Measurements from ENCODE around the gene ANKH.
"Not testable (repeated sequence)": the region's sequence is repeated elsewhere in the genome, so short reads cannot be mapped to it uniquely, and the experiment has no call there.

Gene ANKH

DNA sequence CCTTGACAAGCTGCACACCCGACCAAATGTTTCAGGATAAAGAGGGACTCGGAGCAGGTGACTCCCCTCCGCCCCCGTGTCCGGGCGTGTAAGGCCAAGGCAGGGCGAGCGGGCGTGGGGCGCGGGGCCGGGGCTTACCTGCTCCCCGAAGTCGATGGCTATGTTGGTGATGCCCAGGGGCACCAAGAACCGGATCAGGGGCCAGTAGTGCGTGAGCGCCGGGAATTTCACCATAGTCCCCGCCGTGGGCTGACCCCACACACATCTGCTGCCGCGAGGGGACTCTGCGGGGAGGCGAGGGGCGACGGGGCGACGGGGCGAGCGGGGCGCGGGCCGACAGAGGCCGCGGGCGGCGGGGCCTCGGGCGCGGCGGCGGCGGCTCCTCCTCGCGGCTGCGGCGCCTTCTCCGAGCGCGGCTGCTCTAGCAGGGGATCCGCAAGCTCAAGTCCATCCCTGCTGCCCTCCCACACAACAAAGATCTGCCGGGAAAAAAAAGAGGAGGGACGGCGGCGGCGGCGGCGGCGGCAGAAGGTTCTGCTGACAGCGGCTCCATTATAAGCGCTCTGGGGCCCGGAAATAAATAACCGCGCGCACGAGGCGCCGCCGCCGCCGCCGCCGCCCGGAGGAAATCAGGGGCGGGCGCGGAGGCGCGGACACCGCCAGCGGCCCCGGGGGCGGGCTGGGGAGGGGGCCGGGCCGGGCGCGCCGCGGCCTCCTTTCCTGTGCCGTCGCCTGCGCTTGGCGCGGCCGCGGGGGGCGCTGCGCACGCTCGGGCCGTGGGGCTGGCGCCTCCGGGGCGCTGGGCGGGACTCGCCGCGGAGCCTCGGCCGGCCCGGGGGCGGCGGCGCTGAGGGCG, at the start of gene ANKH:
Gene ANKH, minus strand, starts transcription at position 565 of the 856 bp plus-strand sequence. Its CDS starts 331 bp downstream, at position 234.
- DNase-seq = peak; percentile 39

DNA sequence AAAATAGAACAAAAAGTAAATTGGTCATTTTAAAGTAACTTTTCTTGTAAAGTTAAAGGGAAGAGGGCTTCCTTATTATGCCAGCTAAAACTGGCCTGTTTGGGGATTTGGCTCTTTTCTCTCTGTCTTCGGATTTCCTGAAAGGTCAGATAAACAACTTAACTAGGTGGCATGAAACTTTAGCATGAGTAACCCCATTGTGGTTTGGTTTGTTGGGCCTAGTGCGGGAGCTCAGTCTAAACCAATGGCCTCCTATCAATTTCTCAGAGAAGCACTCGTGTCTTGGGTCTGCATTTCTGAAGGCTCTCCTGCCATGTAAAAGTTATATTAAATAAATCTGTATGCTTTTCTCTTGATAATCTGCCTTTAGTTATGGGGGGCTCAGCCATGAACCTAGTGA, 48.5 kb upstream of the ANKH start:
- no peak for DNase-seq

DNA sequence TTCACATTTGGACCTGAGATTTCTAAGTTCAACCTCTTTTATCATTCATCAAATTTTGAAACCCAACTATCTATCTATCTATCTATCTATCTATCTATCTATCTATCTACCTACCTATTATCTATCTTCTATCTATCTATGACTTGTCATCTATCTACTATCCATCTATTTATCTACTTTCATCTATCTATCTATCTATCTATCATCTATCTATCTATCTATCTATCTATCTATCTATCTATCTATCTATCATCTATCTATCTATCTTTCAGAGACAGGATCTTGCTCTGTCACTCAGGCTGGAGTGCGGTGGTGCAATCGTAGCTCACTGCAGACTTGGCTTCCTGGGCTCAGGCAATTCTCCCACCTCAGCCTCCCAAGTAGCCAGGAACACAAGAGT, 47.5 kb upstream of the ANKH start:
- not testable (repeated sequence) for DNase-seq

DNA sequence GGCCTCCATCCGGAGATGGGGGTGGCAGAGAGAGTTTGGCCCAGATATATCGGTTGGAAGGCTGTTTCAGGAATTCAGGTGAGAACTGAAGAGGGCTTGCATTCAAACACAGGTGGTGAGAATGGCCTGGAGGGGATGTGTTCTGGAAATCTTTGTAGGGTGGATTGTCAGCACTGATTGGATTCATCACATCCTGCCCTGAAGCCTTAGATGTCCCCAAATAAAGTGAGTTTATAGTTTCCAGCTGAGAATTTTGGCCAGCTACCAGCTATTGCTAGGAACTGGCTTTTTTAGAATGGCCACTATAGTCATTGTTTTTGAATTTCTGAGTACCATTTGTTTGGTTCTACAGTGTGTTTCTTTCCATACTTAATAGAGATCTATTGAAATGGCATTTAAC, 46.1 kb upstream of the ANKH start:
- no peak for DNase-seq

DNA sequence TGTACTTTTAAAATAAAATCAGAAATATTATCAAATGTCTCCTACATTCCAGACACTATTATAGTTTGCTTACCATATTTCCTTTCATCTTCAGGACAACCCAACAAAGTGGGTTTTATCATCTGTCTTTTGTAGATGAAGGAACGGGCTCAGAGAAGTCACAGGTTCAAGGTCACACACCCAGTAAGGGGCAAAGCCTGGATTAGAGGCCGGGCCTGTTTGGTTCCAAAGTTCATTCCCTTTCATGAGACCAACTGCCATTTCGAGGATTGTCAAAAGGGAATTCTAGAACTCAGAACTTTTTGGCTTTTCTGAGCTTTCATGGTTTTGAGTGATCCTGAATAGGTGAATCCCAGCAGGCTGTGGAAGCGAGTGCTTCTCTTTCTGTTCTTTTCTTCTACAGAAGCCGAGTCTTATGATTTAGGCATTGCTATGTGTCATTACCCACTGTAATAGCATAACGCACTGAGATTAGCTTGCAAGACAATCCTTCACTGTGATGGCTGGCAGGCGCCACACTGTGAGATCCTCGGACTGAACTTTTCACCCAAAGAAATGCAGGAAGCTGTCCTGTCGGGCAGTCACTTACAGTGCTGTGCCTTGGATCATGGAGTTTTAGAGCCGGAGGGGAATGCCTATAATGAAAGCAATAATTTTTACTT, 43.8 kb upstream of the ANKH start:
- no peak for DNase-seq

DNA sequence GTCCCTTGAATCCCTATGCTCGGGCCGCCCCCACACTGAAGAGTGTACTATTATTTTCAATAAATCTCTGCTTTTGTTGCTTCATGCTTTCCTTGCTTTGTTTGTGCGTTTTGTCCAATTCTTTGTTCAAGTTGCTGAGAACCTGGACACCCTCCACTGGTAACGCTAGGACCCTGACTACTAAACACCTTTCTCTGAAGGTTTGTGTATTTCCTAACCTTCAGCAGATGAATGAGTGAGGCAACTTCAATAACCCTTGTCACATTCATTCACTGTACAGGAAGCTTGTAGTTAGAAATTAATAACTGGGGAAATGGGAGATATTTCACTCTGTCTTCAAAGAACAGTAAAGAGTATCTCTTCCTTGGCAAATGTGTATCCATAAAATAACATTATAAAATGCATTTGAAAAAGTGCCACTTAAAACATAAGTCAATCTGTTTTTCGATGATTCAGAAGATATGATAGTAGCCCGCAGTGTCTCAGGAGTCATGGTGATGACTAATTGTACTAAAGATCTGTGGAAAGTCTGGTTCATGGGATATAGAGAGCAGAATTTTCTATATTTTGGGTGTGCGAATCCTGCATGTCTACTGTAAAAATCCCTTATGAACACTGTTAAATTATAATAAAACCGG, 43.2 kb upstream of the ANKH start:
- no peak for DNase-seq

DNA sequence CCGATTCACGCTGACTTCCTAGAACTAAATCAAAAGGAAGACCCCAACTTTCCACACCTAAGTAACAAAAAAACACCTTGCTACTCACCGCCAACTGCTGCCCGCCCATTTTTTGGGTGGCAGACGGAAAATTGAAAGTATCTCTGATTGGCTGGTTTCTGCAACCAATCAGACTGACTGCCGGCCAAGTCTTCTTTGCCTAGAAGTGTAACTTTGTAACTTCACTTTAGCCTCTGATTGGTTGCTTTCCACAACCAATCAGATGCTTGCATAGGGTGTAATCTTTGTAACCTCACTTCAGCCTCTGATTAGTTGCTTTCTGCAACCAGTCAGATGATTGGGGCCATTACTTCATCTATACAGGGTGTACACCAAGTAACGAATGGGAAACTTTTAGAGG, 42.6 kb upstream of the ANKH start:
- no peak for DNase-seq

DNA sequence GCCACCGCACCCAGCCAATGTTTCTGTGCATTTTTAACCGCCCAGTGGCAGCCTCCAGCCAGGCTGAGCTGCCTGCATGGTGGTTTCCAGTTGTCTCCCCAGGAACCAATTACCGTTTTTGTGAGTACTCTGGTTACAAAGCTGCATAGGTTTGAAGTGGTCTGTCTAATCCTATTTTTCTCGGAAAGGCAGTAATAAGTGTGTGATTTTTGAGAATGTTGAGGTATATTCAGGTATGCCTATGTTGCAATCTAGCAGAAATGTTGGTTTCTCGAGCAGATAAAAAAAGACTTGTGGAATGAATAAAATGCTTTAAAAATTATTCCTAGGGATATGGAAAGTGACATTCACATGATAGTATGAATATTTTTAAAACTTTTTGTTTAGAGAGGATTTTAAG, 41.5 kb upstream of the ANKH start:
- DNase-seq = no peak

DNA sequence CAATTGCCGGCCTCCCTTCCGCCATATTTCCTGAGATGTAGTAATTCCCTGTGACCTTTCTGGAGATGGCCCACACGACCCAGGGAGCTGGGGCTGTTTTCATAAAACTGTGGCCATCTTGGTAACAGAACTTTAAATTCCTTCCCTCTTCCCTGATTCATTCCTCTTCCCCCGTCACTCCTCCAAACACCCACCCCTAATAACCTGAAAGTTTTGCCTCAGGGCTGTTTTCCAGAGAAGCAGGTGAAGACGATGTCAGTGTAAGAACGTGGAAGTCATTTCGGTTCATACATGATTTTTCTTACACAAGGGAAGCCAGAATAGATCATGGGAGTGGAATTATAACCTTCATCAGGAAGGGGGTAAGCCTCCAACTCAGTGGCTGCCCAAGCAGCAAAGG, 40.6 kb upstream of the ANKH start:
- no peak for DNase-seq

DNA sequence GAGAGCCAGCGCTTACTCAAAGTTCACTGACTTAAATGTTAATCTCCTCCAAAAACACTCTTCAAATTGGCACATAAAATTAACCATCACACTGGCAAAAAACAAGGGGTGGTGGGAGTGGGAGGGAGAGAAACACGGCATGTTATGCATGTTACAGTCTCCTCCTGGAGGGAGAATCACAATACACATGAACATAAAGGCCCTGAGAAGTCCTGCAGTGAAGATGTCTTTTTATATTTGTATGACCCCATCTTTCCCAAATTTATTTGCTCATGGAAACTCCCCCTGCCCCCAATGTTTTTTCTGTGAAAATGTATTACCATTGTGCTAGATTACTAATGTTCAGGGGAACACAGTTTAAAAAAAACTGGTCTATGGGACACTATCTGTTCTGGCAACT, 37.8 kb upstream of the ANKH start:
- DNase-seq = no peak

DNA sequence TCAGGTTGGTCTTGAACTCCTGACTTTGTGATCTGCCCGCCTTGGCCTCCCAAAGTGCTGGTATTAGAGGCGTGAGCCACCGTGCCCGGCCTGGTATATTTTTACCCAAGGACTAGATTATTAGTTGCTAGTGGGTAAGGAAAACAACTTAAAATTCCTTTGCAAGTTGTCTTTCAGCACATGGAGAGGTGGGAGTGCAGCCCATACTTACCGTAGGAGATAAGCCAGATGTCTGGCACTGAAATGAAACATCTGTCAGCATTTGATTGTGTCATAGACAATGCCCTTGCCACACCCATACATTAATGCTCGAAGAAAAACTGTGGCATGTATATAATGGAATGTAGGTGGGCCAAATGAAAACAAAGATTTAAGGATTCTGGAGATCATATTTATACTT, 36.6 kb upstream of the ANKH start:
- DNase-seq = no peak

DNA sequence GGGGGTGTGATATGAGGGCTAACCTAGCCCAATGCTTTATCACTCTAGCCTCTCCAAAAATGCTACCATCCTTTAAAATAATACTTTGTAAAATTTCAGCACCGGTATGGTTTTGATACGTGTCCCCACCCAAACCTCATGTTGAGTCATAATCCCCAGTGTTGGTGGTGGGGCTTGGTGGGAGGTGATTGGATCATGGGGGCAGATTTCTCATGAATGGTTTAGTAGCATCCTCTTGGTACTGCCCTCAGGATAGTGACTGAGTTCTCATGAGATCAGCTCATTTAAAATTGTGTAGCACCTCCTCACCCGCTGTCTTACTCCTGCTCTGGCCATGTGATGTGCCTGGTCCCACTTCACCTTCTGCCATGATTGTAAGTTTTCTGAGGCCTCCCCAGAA, 35.0 kb upstream of the ANKH start:
- DNase-seq = no peak

DNA sequence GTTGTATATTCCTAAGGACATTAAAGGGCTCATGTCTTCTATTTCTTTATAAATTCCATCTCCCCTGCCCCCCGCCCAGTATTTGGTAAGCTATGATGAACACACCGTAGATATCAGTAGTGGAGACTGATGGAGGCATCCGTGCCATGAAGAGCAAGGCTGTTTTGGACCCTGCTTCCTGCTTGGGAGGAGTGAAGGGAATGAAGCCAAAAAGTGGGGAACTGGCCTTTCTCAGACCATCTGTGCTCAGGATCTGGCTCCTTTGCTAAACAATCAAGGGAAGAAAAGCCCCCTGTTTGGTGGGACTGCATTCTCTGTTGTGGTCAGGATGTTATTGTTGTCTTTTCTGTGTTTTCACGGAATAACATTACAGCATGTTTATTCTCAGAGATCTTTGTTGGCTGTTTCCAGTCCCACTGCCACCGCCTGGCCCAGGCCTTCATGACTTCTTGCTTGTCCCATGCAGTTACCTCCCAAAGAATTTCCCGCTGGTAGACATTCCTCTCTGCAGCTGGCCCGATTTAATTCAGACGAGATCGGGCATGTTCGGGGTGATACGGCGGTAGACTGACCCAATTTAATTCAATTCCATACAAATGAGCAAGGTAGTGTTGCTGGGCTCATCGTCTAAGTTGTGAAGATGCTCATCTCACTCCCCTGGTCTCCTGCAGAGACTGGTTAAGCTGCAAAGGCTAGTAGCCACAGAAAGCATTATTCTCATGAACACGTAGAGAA, 31.4 kb upstream of the ANKH start:
- DNase-seq = no peak

DNA sequence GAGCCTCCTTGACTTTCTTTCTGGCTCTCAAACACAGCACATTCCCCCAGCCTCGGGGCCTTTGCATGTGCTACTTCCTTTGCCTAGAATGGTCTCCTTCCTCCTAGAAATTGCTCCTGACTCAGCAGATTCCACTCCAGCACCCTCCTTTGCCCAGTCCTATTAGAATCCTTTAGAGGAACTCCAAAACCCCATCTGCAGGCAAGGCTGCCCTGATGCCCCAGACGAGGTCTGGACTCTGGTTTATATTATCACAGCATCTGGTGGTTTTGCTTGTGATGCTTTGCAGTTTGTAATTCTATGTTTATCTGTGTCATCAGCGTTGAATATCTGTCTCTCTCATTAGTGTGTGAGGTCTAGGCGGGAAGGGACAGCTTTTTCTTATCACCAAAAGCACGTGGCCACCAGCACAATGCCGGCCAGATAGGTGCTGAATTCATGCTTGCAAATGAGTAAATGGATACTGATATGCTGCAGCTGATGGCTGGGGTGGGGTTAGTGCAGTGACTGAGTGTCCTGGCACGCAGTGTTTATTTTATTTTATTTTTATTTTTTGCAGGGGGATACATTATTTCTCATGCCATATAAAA, 30.0 kb upstream of the ANKH start:
- DNase-seq = no peak

DNA sequence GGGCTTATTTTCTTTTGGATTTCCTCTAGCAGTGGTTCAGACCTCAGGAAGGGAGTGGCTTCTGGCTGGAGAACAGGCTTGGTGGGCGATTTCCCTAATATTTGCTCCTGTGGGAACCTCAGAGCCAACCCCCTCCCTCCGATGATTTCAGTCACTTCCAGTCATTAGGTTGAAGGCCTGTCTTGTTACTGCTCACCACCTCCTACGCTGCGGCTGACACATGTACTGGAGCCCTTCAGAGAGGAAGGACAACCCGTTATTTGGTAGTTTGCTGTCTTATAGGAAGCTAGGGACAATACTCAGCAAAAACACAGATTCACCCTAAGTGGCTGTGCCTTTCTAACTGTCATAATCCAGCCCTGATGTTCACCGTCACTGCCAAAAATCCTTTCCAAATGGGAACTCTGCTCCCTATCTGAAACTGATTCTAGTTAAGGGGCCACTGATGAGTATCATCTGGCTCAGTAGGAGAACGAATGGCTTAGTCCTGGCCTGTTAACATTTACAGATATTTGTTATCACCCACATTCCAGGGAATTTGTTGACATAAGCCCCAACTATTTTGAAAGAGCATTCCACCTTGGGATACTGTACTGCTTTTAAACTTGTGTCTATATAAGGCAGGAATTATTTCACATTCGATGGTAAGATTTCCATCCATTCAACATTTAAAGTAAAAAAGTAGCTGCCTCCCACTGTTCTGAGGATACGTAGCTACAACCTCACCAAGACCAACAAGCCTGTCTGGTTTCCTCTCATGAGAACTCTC, 29.3 kb upstream of the ANKH start:
- DNase-seq = no peak

DNA sequence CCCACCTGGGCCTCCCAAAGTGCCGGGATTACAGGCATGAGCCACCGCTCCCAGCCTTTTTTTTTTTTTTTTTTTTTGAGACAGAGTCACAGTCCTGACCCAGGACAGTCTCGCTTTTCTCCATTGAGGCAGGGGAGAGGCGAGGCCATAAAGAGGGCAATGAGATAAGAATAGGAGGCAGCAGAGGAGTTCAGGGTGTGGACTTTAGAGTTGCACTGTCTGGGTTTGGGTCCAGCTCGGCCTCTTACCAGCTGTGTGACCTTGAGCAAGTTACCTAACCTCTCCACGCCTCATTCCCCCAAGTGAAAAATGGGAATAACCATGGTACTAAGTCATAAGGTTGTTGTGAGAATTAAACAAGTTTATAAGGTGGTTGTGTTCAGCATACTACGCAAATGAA, 24.6 kb upstream of the ANKH start:
- DNase-seq = no peak

DNA sequence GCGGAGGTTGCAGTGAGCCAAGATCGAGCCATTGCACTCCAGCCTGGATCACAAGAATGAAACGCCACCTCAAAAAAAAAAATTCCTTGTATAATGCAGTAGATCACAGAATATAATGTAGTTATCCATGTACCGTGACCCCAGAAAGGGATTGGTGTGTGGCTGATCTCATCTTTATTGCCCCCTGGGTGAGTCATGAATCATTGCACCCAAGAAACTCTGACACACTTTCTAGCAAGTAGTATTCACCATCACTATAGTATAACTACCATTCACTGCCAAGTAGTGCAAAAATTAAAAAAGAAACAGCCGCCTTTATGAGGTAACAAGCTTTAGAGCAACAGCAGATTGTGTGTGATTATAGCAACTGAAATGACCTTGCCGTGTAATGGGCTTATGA, 23.7 kb upstream of the ANKH start:
- no peak for DNase-seq

DNA sequence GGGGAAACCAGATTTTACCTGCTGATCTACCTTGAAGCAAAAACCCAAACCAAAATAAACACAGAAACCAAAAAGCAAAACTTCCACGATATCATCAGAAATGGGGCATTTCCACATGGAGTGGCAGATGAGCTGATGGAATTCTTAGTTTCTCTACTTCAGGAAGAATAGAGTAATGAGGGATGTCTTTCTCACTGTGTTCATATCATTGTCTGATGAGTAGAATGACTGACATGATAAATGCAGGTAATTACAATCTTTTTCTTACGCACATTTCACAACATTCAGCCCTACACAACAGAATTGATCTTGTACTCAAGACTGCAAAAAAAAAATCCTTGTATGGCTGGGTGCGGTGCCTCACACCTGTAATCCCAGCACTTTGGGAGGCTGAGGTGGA, 23.2 kb upstream of the ANKH start:
- no peak for DNase-seq

DNA sequence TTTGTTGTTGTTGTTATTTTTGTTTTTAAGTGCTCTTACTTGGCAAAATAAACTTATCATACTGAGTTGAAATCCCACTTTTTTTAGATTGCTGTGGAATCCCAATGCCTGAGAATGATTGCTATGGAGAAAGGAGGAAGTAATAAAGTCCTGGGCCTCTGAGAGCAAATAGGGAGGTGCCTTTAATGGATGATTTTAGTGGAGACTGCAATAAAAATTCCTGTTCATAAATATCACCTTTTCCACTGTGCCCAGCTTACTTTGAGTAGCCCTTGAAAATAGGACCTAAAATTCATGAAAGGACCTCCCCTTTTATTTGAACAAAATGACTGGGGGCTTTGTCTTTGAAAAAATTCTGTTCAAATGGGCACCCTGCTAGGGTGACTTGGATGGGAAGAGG, 21.8 kb upstream of the ANKH start:
- DNase-seq = no peak

DNA sequence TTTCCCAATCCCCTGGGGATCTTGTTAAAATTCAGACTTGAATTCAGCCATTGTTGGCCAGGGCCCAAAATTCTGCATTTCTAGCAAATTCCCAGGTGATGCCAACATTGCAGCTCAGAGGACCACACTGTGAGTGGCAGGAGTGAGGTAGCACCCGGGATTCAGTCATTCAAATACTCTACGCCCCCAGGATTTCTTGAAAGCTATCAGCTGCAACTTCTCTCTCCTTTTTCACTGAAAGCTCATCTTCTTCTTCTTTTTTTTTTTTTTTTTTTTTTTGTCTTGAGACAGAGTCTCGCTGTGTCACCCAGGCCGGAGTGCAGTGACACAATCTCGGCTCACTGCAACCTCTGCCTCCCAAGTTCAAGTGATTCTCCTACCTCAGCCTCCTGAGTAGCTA, 19.3 kb upstream of the ANKH start:
- DNase-seq = no peak

DNA sequence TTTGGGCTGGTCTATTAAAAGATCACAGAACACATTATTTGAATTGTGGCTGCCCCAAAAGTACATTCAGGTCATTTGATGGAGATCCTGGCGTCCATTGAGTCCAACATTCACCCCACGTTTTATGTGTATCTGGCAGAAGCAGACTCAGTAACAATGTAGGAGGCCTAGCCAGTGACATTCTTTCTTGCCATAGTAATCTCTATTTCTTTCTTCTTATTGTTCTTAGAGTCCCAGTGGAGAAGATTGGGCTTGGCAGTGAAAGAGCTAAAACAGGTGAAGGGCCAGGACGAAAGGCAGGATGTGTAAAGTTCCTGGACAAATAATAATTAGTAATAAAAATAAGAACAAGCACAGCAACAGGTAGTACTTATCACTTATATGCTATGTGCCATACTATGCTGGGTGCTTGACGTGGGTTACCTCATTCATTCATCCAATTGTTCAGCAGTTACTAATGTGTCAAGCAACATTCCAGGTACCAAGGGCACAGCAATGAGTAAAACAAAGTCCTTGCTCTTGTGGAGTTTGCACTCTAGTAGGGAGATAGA, 12.6 kb upstream of the ANKH start:
- DNase-seq = no peak

Measured in DMS79 treated with DMSO at 0.1 percent for 48 hours (cell line).